ENCODE results near the gene SOX6.

SOX6 gene

GRCh38 chr11:16363706-16364105, 7.4 kb upstream of the SOX6 start:
- no peak for DNase-seq

DNA sequence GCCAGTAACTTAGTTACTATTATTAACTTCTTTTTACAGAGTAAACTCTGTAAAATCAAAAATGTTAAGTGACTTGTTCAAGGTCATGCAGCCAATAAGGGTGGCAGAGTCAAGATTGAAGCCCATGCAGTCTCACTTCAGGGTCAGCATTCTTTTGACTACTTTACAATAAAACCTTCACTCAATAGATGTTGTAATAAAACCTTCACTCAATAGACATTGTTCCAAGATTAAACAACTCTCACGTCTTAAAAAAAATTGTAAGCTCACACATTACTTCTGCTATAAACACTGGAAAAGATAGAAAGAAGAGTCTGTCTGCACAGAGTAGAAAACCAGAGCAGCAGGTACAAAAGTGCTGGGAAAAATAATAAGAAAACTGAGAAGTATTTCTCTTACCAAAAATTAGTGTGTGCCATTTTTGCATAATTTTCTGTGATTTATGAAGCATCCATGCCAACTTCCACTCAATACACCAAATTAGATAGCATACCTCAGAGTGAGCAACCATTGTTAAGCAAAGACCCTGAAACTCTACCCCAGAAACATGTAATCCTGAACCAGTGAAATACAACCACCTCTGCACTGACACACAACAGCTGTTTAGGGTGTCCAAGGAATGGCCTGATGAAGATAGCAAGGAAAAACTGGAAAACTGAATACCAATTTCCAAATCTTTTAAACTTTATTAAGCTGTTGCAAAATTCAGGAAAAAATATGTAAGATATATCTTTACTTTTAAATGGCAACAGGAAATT, 4.9 kb upstream of the SOX6 start:
- no peak for DNase-seq

- DNase-seq: no peak
Measured at GRCh38 chr11:16359369-16359768, 3.0 kb upstream of the SOX6 start.

GRCh38 chr11:16358726-16359125, 2.4 kb upstream of the SOX6 start:
- no peak for DNase-seq

- DNase-seq: no peak
Measured at GRCh38 chr11:16357775-16358174, 1.4 kb upstream of the SOX6 start.

DNA sequence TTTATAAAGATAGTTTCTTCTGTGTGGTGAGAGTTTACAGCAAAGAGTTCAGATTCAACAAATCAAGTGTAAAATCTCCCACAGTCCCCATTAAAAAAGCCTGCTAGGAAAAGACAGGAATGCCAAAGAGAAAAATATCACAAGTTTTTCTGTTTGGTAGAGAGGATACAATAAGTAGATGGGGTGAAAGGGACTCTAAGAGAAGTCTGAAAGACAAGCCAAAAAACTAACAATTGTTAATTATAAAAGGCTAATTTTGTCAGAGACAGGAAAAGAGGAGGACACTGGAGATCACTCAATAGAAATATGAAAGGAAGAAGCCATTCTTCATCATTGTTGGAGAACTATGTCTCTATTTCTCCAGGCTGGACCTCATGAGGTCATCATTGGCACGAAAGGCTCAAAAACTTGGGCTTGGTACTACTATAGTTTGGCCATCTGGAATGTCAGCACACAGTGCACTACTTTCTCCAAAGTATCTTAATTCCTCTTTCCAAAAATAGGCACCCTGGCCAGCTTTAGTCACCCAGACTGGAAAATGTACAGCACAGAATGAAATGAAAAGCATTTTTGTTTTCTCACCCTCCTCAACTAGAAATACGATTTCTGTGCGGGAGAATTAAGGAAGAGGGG, 531 bp upstream of the SOX6 start:
- no peak for DNase-seq

- peak in 2 of 3 experiments; percentile 38 to 77 for DNase-seq
Measured at GRCh38 chr11:16352707-16353106, 3.6 kb downstream of the SOX6 start.

GRCh38 chr11:16350125-16350524, 6.2 kb downstream of the SOX6 start:
- no peak for DNase-seq

DNA sequence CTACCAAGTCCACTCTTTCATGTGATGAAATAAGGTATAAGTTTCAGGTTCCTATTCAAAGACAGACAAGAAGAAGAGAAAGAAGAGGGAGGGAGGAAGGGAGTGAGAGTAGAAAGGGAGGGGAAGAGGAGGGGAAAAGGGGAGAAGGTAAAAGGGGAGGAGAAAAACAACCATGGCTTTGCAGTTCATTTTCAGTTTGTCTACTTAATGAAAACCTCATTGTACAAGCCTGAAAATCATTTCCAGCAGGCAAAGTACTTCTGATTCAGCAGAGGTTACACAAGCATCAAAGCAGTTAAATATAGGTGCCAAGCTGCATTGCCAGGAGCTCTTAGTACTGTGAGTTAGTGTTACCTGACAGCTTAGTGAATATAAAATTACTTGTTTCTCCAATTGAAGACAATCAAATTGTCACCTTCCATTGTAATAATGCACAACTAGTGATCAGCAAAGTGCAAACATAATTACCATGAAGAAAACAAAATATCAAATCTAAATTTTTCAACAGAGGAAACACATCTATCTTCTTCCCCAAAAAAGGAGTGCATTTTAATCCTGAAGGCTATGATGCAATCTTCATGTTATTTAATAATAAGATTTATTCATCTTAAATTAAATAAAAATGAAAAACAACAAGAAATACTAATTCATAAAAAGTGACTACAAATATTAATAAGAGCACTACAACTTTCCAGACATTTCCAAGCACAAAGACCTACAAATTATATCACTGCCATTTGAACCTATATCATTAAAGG, 8.2 kb downstream of the SOX6 start:
- peak in 2 of 3 experiments; percentile 26 to 78 for DNase-seq

DNA sequence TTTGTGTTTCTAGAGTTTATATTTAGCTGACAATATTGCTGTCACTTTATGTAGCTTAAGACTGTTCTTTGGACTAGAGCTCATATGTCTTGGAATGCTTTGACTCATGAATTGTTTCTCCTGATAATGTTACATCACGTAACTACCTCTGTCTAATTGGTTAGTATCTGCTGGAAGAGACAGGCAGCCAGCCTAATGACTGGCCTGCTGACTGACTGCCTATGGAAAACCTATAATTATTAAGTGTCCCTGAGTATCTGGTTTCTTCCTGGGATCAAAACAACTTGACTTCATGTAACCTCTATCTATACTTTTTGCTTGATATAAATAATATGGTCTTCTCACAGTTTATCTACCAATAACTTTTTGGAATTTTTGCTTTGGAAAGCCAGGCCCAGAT, 9.4 kb downstream of the SOX6 start:
- peak in 2 of 3 experiments; percentile 13 to 64 for DNase-seq

DNA sequence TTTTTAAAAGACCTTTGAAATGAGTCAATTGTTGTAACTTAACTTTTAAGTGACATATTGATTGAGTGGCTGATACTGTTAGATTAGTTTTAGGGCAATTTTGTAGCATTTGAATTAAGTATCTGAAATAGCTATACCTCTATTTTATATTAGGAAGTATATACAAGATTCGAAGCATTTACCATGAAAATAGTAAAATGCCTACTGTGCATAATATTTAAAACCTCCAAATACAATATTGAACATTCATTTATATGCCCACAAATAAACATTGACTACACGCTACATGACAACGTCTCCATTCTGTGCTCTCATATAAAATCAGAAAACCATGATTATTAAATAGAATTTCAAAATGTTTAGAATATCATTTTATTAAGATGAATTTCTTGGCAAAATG, 14.5 kb downstream of the SOX6 start:
- DNase-seq: no peak

- DNase-seq: no peak
Measured at GRCh38 chr11:16338393-16338792, 18.0 kb downstream of the SOX6 start.

- no peak for DNase-seq
Measured at GRCh38 chr11:16337421-16338213, 18.7 kb downstream of the SOX6 start.

DNA sequence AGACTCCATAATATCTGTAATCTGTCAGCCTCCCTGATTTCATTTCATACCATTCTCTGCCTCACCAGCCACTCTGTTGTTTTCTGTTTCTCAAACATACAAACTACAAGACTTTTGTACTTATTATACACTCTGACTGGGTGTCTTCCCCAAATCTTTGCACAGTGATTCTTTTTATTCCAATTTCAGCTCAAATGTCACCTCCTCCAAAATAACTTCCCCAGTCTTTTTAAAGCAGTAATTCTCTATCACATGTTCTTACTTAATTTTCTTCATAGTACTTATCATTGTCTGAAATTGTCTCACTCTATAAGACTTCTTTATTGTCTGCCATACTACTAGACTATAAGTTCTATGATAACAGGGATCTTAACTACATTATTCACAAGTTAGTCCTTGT, 19.6 kb downstream of the SOX6 start:
- no peak for DNase-seq

DNA sequence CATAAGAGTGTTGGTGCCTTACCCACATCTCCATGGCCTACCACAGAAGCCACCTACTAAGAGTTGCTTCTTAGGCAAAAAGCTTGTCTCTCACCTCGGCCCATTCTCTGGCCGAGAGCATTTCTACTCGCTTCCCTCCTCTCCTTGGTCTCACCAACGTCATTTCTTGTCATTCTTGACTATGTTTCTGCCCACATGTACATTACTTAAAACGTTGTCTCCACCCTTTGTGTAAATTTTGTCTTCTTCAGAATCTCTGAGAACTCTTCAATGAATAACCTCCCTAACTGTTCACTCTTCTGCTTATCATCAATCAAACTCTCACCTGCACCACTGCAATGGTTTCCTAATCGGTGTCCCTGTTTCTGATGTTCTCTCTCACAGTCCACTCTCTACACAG, 20.1 kb downstream of the SOX6 start:
- no peak for DNase-seq

DNA sequence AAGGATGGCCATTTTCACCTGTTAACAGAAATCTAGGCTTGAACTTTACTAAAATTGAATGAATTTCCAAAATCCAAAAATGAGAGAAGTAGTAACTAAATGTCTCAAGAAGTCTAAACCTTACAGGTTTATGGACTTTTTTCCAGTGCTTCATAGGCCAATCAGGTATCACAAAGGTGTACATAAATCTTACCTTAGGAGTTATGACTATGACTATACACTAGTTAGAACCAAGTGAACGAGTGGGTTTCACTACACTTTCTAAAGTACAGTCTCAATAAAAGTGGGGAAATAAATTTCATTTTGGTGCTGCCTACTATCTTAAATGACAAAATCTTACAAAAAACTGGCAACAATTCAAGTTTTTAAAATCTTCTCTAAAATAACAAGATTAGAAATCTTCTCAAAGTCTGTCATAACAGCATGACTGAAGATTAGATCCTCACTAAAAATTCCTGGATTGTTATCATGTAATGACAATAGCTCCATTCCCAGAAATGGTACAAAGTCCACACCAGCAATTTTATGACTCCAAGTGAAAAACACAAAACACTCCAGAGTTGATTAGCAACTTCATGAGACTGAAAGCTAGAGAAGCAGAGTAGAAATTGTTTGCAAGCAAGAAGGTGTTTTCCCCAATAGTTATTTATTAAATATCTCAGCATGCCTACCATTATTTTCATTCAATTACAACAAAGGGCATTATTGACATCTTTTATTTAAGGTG, 20.9 kb downstream of the SOX6 start:
- DNase-seq: no peak

DNA sequence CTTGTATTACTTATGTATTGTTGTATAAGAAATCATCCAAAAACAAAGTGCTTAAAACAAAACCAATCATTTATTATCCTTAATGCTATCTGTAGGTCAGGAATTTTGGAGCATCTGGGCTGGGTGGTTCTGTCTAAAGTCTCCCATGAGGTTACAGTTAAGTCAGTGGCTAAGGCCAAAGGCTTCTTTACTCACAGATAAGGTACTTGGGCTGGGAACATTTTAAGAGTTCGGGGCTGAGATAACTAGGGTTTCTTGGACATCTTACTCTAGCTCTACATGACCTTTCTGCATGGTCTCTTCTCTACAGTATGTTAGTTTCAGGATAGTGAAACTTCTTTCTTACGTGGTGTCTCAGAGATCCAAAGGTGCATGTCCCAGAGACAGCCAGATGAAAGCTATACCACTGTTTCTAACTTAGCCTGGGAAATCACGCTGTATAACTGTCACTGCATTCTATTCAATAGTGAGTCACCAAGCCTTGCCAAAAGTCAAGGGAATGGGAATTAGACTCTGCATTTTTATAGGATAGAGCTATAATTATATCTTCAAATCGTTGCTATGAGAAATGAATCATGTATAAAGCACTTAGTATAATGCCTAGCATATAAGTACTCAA, 29.6 kb downstream of the SOX6 start:
- DNase-seq: no peak

GRCh38 chr11:16322190-16322589, 34.2 kb downstream of the SOX6 start:
- no peak for DNase-seq

GRCh38 chr11:16321148-16321547, 35.2 kb downstream of the SOX6 start:
- DNase-seq: no peak

GRCh38 chr11:16318320-16318719, 38.0 kb downstream of the SOX6 start:
- no peak for DNase-seq

DNA sequence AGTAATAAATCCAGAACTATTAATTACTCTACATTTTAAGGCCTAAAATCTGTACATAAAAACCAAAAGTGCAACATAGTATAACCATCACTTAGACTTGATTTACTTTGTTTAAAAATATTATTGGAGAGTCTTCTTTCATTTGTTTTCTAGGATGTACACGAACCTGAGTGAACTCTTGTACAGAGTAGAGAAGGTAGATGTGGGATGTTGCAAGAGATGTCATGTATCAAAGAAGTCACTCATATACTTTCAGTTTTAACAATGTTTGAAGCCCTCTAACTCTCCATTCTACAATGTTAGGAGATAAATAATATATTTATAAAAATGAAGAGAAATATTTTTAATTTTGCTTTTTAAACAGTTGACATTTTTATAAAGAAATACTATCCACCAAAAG, 38.6 kb downstream of the SOX6 start:
- DNase-seq: no peak

DNA sequence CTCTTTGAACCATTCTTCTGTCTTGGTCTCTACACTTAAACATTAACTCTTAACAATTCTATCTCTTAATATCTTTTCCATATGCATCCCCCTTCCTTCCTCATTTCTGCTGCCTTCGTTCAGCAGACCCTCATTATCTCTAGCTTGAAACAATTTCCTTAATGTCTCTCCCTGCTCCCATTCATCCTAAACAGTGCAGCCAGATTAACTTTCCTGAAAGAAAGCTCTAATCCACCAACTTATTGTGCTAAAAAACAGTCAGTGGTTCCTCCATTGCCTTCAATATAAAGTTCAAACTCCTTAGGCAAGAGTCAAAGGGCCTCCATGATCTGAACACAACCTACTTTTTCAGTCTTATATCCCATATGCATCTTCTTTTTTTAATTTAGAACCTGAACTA, 42.5 kb downstream of the SOX6 start:
- no peak for DNase-seq

Data from NCI-H1417 (cell line).